ENCODE measurements around the gene UBE2G1.

DNA sequence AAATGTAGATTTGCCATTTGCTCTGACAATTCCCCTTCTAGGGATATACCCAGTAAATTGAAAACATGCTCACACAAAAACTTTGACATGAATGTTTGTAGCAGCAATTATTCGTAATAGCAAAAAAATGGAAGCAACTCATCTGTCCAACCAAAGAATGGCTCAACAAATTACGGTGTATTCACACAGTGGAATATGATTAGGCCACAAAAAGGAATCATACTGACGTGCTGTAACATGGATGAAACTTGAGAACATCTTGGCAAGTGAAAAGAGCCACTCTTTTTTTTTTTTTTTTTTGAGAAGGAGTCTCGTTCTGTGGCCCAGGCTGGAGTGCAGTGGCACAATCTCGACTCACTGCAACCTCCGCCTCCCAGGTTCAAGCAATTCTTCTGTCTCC, 43.2 kb upstream of the UBE2G1 start:
- no peak for TF ChIP-seq POLR2A (IDR thresholded peaks at IDR 0.05)
- TF ChIP-seq, protein P1, sequence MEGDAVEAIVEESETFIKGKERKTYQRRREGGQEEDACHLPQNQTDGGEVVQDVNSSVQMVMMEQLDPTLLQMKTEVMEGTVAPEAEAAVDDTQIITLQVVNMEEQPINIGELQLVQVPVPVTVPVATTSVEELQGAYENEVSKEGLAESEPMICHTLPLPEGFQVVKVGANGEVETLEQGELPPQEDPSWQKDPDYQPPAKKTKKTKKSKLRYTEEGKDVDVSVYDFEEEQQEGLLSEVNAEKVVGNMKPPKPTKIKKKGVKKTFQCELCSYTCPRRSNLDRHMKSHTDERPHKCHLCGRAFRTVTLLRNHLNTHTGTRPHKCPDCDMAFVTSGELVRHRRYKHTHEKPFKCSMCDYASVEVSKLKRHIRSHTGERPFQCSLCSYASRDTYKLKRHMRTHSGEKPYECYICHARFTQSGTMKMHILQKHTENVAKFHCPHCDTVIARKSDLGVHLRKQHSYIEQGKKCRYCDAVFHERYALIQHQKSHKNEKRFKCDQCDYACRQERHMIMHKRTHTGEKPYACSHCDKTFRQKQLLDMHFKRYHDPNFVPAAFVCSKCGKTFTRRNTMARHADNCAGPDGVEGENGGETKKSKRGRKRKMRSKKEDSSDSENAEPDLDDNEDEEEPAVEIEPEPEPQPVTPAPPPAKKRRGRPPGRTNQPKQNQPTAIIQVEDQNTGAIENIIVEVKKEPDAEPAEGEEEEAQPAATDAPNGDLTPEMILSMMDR (IDR thresholded peaks at IDR 0.05) = no peak

All from body of pancreas (tissue), 4 donors.